HG02759 (cell line): ENCODE results near the gene HIVEP3.

ENCODE experiments used
- ATAC-seq: cut with Tn5 transposase; IDR thresholded peaks from one replicate; pipeline ENCODE4 v1.9.1; 2021; ENCODE audit warnings: mild to moderate bottlenecking, moderate library complexity; ENCODE audit not compliant: unreplicated experiment

Gene HIVEP3

GRCh38 chr1:41513383-41513735, 405.4 kb downstream of the HIVEP3 start:
- no peak for ATAC-seq

- ATAC-seq: no peak
These were observed 405.9 kb downstream of the HIVEP3 start for GRCh38 chr1:41512701-41513382.

GRCh38 chr1:41511239-41511540, 407.5 kb downstream of the HIVEP3 start:
- ATAC-seq: no peak

GRCh38 chr1:41510531-41511238, 408.0 kb downstream of the HIVEP3 start:
- no peak for ATAC-seq

GRCh38 chr1:41509270-41509671, 409.5 kb downstream of the HIVEP3 start:
- no peak for ATAC-seq

GRCh38 chr1:41508290-41508689, 410.4 kb downstream of the HIVEP3 start:
- ATAC-seq: no peak

GRCh38 chr1:41507836-41508235, 410.9 kb downstream of the HIVEP3 start:
- no peak for ATAC-seq

GRCh38 chr1:41507110-41507720, 411.5 kb downstream of the HIVEP3 start:
- ATAC-seq: no peak

- ATAC-seq: no peak
These were observed 414.3 kb downstream of the HIVEP3 start for GRCh38 chr1:41504114-41505035.

GRCh38 chr1:41503538-41504113, 415.1 kb downstream of the HIVEP3 start:
- ATAC-seq: no peak

GRCh38 chr1:41502912-41503311, 415.8 kb downstream of the HIVEP3 start:
- no peak for ATAC-seq

GRCh38 chr1:41501581-41501980, 417.1 kb downstream of the HIVEP3 start:
- ATAC-seq: no peak

GRCh38 chr1:41500781-41501518, 417.8 kb downstream of the HIVEP3 start:
- ATAC-seq: no peak

GRCh38 chr1:41500378-41500777, 418.3 kb downstream of the HIVEP3 start:
- ATAC-seq: no peak

GRCh38 chr1:41499591-41499990, 419.1 kb downstream of the HIVEP3 start:
- ATAC-seq: no peak

- ATAC-seq: no peak
These were observed 419.9 kb downstream of the HIVEP3 start for GRCh38 chr1:41498804-41499203.

GRCh38 chr1:41498391-41498790, 420.3 kb downstream of the HIVEP3 start:
- ATAC-seq: no peak

GRCh38 chr1:41497461-41498030, 421.2 kb downstream of the HIVEP3 start:
- ATAC-seq: no peak

GRCh38 chr1:41497056-41497440, 421.7 kb downstream of the HIVEP3 start:
- no peak for ATAC-seq
